T-cell (primary cell): ENCODE data around the gene OR10AG1. TPM values are rescaled to one million over a fixed set of nuclear protein-coding genes. Genes with fewer than 3 reads are reported as not detected.

Experiments
- ATAC-seq, 4 experiments: fragments of 200-7000 bp in 3 of 4; fragments of 150-1000 bp in 1 of 4; cut with Tn5 transposase; replicated peaks in 1 of 4; 1 replicate in 3 of 4; 2 replicates in 1 of 4; pipeline ENCODE4 v1.10.0; 2021; ENCODE audit warnings: moderate library complexity in 3 of 4, mild to moderate bottlenecking in 2 of 4, moderate number of reproducible peaks in 1 of 4
- CTCF ChIA-PET, 2 donors: fragments of 300-600 bp; sonication (Branson Sonifier 250); formaldehyde crosslinking; loops; one replicate each; lab custom pipeline; 2022; ENCODE audit warnings: antibody characterized with exemption in 2 of 2; lab: Charles Lee
- POLR2A ChIA-PET, 2 donors: fragments of 300-600 bp; sonication (Branson Sonifier 250); formaldehyde crosslinking; loops; one replicate each; lab custom pipeline; 2022; ENCODE audit warnings: antibody characterized with exemption in 2 of 2; lab: Charles Lee
- DNase-seq, 35 experiments: peaks; one replicate each; pipeline versions ENCODE4 v3.0.0 to v3.0.0-alpha.2; 2013 to 2023
- H3K27ac ChIP-seq: one replicate; pipeline ENCODE4 v1.5.1; 2013; ENCODE audit warnings: low read length
- H3K27me3 ChIP-seq, 2 experiments: replicated peaks in 1 of 2; 1 replicate in 1 of 2; 2 replicates in 1 of 2; pipeline versions ENCODE4 v1.6.1 to v1.7.0; 2013; ENCODE audit warnings: low read length in 1 of 2, mixed read lengths in 1 of 2; ENCODE audit not compliant: control insufficient read depth in 2 of 2, insufficient read depth in 2 of 2; ENCODE audit errors: extremely low read depth in 1 of 2
- H3K36me3 ChIP-seq, 2 donors: 1 replicate in 1 of 2; 2 replicates in 1 of 2; pipeline versions ENCODE4 v1.6.1 to v1.7.0; 2013; ENCODE audit warnings: low read length in 1 of 2; ENCODE audit not compliant: control insufficient read depth in 2 of 2, insufficient read depth in 1 of 2; ENCODE audit errors: extremely low read depth in 1 of 2
- H3K4me1 ChIP-seq, 2 experiments: 1 replicate in 1 of 2; 2 replicates in 1 of 2; pipeline versions ENCODE4 v1.6.1 to v1.7.0; 2013; ENCODE audit warnings: low read length in 2 of 2, mixed read lengths in 1 of 2; ENCODE audit not compliant: insufficient read depth in 2 of 2, control insufficient read depth in 1 of 2; ENCODE audit errors: extremely low read depth in 1 of 2
- H3K4me3 ChIP-seq, 2 donors: 1 replicate in 1 of 2; 2 replicates in 1 of 2; pipeline versions ENCODE4 v1.5.1 to v1.7.0; 2013; ENCODE audit warnings: mild to moderate bottlenecking in 2 of 2, low read length in 1 of 2, moderate library complexity in 1 of 2; ENCODE audit not compliant: control insufficient read depth in 1 of 2; ENCODE audit errors: extremely low read depth in 1 of 2
- H3K9me3 ChIP-seq: 2 replicates; pipeline ENCODE4 v1.7.0; 2013
- H3K27ac Mint-ChIP-seq, 2 donors: one replicate each; pipeline ENCODE4 v1.8.0; 2020 to 2021; ENCODE audit warnings: mild to moderate bottlenecking in 2 of 2, mixed read lengths in 2 of 2
- H3K27me3 Mint-ChIP-seq, 2 donors: one replicate each; pipeline ENCODE4 v1.8.0; 2021 to 2022; ENCODE audit warnings: mixed read lengths in 2 of 2
- H3K36me3 Mint-ChIP-seq: one replicate; pipeline ENCODE4 v1.8.0; 2021; ENCODE audit warnings: mixed read lengths
- H3K4me1 Mint-ChIP-seq, 3 donors: one replicate each; pipeline ENCODE4 v1.8.0; 2020 to 2022; ENCODE audit warnings: mixed read lengths in 3 of 3, mild to moderate bottlenecking in 1 of 3
- H3K4me3 Mint-ChIP-seq, 3 donors: one replicate each; pipeline ENCODE4 v1.8.0; 2020 to 2022; ENCODE audit warnings: mild to moderate bottlenecking in 3 of 3, mixed read lengths in 3 of 3, moderate library complexity in 3 of 3
- H3K9me3 Mint-ChIP-seq, 3 donors: one replicate each; pipeline ENCODE4 v1.8.0; 2020 to 2022; ENCODE audit warnings: mixed read lengths in 3 of 3
- WGBS: methylation state at CpG from one replicate; pipeline ENCODE4 v1.1.5; 2013; ENCODE audit warnings: missing lambda C conversion rate; ENCODE audit not compliant: insufficient coverage; 5-methylcytosine and 5-hydroxymethylcytosine counted together
- total RNA-seq, 35 experiments: library from RNA in 6 of 35; stranded (reverse) in 6 of 35; fragments of 120-200 nt in 1 of 35; gene quantifications; one replicate each; pipeline versions ENCODE4 v1.2.1 to v1.2.4 and lab custom pipeline; 2013 to 2026

The OR10AG1 gene, protein sequence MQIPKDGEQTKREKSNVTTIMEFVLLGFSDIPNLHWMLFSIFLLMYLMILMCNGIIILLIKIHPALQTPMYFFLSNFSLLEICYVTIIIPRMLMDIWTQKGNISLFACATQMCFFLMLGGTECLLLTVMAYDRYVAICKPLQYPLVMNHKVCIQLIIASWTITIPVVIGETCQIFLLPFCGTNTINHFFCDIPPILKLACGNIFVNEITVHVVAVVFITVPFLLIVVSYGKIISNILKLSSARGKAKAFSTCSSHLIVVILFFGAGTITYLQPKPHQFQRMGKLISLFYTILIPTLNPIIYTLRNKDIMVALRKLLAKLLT
- not detected for total RNA-seq
- not detected for total RNA-seq (2013)
- total RNA-seq (lab: John Stamatoyannopoulos, UW) = 0 reads per million in 29 experiments

DNA sequence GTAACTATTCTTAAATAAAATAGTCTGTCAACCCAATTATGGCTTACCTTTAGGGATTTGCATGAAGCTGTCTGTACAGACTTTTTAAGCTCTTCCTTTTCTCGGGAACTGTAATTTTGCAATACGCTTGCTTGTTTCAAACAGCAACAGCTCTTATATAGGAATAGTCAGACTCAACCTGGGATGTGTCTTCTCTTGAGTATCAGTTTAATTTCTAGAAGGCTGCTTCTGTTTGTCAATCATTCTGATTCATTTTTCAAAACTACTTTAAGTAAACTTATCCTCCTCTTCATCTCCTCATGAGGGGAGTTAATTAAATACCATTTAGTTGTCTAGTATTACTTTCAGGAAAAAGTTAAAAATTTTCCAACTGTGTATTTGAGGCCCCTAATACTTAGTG lies at the start of gene OR10AG1:
TSS of gene OR10AG1 (minus strand) at position 101 of the 400 bp plus-strand sequence. CDS start at position 63, 38 bp downstream.
- Histone ChIP-seq H3K4me1 (no peaks in the 10 kb centered on the region), H3K9me3 (no peaks in the 10 kb centered on the region), H3K27me3 (no peaks in the 10 kb centered on the region), H3K36me3 (no peaks in the 10 kb centered on the region), H3K27ac (no peak within 1 kb of the TSS), H3K4me3 (no peak within 1 kb of the TSS)
- ATAC-seq (no peak), DNase-seq (no peak)
- H3K36me3 Mint-ChIP-seq = no peaks in the 10 kb centered on the region
- no peak within 1 kb of the TSS for H3K27ac Mint-ChIP-seq
- WGBS = no CpG with 5 or more reads among the region's 2 CpGs
- no peak within 1 kb of the TSS for H3K4me3 Mint-ChIP-seq
- CTCF ChIA-PET = no interaction called here
- no peaks in the 10 kb centered on the region for H3K27me3 Mint-ChIP-seq
- peaks cover 16 to 31% (median 17%) of the 10 kb centered on the region in 3 donors for H3K9me3 Mint-ChIP-seq
- no peaks in the 10 kb centered on the region for H3K4me1 Mint-ChIP-seq
- POLR2A ChIA-PET = no interaction called here

DNA sequence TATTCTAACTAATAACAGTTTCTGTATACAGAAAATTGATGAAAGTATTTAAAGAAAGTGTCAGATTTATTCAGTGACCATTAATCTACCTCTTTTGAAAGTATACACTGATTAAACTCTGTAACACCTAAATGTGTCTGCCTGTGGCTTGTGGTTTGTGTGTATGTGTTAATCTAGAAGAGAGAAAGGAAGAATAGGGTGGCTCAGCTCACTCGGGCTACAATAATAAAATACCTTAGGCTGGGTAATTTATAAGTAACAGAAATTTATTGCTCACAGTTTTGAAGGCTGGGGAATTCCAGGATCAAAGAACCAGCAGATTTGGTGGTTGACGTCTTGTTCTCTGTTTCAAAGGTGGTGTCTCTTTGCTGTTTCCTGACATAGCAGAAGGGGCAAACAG lies 44.1 kb upstream of the OR10AG1 start:
- H3K27me3 ChIP-seq = no peaks in the 10 kb centered on the region
- WGBS = no CpG with 5 or more reads among the region's 2 CpGs
- no peak overlapping the region for H3K4me3 Mint-ChIP-seq
- H3K9me3 ChIP-seq = peaks cover 3% of the 10 kb centered on the region
- ATAC-seq = no peak
- no peak for DNase-seq
- no peak overlapping the region for H3K27ac ChIP-seq
- ChIA-PET CTCF (no interaction called here), POLR2A (interaction anchor here in 1 of 2 donors (1.2 kb wide), 1 partner anchor 9 kb away, joined by 3 read pairs; no protein-coding TSS in a partner anchor)
- peaks cover 14 to 22% (median 15%) of the 10 kb centered on the region in 3 donors for H3K9me3 Mint-ChIP-seq
- H3K4me1 Mint-ChIP-seq = no peaks in the 10 kb centered on the region
- no peak overlapping the region for H3K27ac Mint-ChIP-seq
- no peaks in the 10 kb centered on the region for H3K27me3 Mint-ChIP-seq
- no peaks in the 10 kb centered on the region for H3K36me3 ChIP-seq
- H3K4me3 ChIP-seq = no peak overlapping the region
- H3K4me1 ChIP-seq = no peaks in the 10 kb centered on the region
- H3K36me3 Mint-ChIP-seq = no peaks in the 10 kb centered on the region

DNA sequence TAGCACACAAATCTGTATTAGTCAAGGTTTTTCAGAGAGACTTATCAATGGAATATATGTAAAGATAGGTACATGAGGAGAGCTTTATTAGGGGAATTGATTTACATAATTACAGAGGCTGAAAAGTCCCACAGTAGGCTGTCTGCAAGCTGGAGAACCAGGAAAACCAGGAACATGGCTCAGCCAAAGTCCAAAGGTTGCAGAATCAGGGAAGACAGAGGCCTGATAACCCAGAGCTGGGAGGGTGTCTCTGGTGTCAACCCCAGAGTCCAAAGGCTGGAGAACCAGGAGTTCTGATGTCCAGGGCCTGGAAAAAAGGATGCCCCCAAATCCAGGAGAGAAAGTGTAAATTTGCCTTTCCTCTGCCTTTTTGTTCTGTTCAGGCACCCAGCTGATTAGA lies 41.0 kb upstream of the OR10AG1 start:
- no peak for ATAC-seq
- ChIA-PET POLR2A (no interaction called here), CTCF (interaction anchor here in 1 of 2 donors (0.6 to 0.7 kb wide), 2 partner anchors 27 to 47 kb away, joined by 4 to 5 read pairs; no protein-coding TSS in a partner anchor)

DNA sequence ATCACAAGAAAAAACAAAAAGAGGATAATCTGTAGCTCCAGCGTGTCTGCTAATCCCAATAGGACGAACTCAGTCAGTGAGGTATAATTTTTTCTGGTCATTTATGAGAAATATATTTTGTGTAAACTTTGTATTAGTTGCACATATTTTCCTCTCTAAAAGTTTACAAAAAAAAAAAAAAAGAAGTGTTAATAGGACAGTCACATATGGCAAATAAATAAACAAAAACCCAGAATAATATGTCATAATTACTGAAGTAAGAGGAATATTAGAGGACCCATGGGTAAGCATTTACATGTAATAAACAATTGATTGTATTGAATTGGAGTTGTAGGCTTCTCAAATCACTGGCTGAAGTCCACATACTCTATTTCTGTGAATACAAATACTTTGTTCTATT lies 24.8 kb upstream of the OR10AG1 start, which contains the start of gene OR5F1:
TSS of gene OR5F1 (minus strand) at position 101 of the 400 bp plus-strand sequence. CDS start at position 101, 0 bp downstream.
- H3K4me1 Mint-ChIP-seq = no peaks in the 10 kb centered on the region
- H3K27ac Mint-ChIP-seq = no peak within 1 kb of the TSS
- Histone ChIP-seq H3K9me3 (no peaks in the 10 kb centered on the region), H3K4me1 (no peaks in the 10 kb centered on the region), H3K27ac (no peak within 1 kb of the TSS), H3K36me3 (no peaks in the 10 kb centered on the region), H3K27me3 (no peaks in the 10 kb centered on the region), H3K4me3 (no peak within 1 kb of the TSS)
- WGBS = no CpG with 5 or more reads among the region's 2 CpGs
- no peak within 1 kb of the TSS for H3K4me3 Mint-ChIP-seq
- H3K9me3 Mint-ChIP-seq = peaks cover 13 to 31% (median 23%) of the 10 kb centered on the region in 3 donors
- DNase-seq = no peak
- H3K27me3 Mint-ChIP-seq = no peaks in the 10 kb centered on the region
- no peak for ATAC-seq
- ChIA-PET POLR2A (interaction anchor here in 1 of 2 donors (0.6 kb wide), 1 partner anchor 50 kb away, joined by 3 read pairs; no protein-coding TSS in a partner anchor), CTCF (no interaction called here)
- no peaks in the 10 kb centered on the region for H3K36me3 Mint-ChIP-seq

More for the DNA sequence above, 41.0 kb upstream of the OR10AG1 start:
- DNase-seq = no peak
- no peaks in the 10 kb centered on the region for H3K36me3 ChIP-seq
- H3K27ac ChIP-seq = no peak overlapping the region
- Mint-ChIP-seq H3K27me3 (no peaks in the 10 kb centered on the region), H3K27ac (no peak overlapping the region), H3K36me3 (no peaks in the 10 kb centered on the region), H3K9me3 (peaks cover 14 to 19% (median 15%) of the 10 kb centered on the region in 3 donors), H3K4me1 (no peaks in the 10 kb centered on the region), H3K4me3 (no peak overlapping the region)
- H3K4me1 ChIP-seq = no peaks in the 10 kb centered on the region
- H3K9me3 ChIP-seq = peaks cover 3% of the 10 kb centered on the region
- no peaks in the 10 kb centered on the region for H3K27me3 ChIP-seq
- no peak overlapping the region for H3K4me3 ChIP-seq

DNA sequence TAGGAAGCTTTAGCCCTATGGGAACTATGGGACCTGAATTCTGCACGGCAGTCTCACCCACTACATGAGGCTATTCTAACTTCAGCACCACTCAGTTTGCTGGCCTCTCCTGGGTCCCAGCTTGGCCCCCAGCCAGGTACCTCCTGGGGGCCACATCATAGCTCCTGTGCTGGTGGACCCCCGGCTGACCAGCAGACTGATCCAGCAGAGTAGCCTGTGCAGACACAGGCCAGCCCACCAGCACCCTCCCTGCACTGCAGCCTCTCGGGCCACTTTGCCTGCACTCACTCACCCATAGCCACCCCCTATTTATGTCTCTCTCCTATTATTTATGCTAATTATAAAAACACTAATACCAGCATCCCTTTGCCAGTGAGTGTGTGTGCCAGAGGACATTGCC lies 1.2 kb upstream of the OR10AG1 start:
- Mint-ChIP-seq H3K27ac (no peak overlapping the region), H3K4me3 (no peak overlapping the region), H3K27me3 (no peaks in the 10 kb centered on the region), H3K36me3 (no peaks in the 10 kb centered on the region), H3K9me3 (peaks cover 15 to 31% (median 16%) of the 10 kb centered on the region in 3 donors), H3K4me1 (no peaks in the 10 kb centered on the region)
- Histone ChIP-seq H3K4me1 (no peaks in the 10 kb centered on the region), H3K9me3 (no peaks in the 10 kb centered on the region), H3K27ac (no peak overlapping the region), H3K4me3 (no peak overlapping the region), H3K36me3 (no peaks in the 10 kb centered on the region), H3K27me3 (no peaks in the 10 kb centered on the region)
- 80% methylated on average over 1 of the region's 3 CpGs for WGBS
- no peak for ATAC-seq
- CTCF ChIA-PET = no interaction called here
- DNase-seq = no peak
- POLR2A ChIA-PET = no interaction called here

DNA sequence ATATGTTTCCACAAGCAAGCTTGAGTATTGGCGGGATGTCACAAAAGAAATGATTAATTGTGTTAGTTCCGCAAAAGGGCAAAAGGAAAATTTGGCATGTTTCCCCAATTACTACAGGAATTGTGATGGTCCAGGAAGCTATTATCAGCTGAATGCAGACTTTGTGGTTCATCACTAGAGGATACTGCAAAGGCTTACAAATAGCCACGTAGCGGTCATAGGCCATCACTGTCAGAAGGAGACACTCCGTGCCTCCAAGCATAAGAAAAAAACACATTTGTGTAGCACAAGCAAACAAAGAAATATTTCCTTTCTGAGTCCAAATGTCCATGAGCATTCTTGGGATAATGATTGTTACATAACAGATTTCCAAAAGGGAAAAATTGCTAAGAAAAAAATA lies 1.8 kb downstream of the OR10AG1 start:
- no peaks in the 10 kb centered on the region for H3K36me3 Mint-ChIP-seq
- Histone ChIP-seq H3K4me1 (no peaks in the 10 kb centered on the region), H3K4me3 (no peak overlapping the region), H3K27ac (no peak overlapping the region), H3K36me3 (no peaks in the 10 kb centered on the region), H3K27me3 (no peaks in the 10 kb centered on the region), H3K9me3 (no peaks in the 10 kb centered on the region)
- peaks cover 14 to 32% (median 16%) of the 10 kb centered on the region in 3 donors for H3K9me3 Mint-ChIP-seq
- no peaks in the 10 kb centered on the region for H3K4me1 Mint-ChIP-seq
- 80% methylated on average over 1 of the region's 5 CpGs for WGBS
- no peaks in the 10 kb centered on the region for H3K27me3 Mint-ChIP-seq
- DNase-seq = no peak
- H3K27ac Mint-ChIP-seq = no peak overlapping the region
- no peak overlapping the region for H3K4me3 Mint-ChIP-seq
- POLR2A ChIA-PET = no interaction called here
- no peak for ATAC-seq
- CTCF ChIA-PET = no interaction called here
